ENCODE data around the gene GFER.

- TF ChIP-seq, protein P1, sequence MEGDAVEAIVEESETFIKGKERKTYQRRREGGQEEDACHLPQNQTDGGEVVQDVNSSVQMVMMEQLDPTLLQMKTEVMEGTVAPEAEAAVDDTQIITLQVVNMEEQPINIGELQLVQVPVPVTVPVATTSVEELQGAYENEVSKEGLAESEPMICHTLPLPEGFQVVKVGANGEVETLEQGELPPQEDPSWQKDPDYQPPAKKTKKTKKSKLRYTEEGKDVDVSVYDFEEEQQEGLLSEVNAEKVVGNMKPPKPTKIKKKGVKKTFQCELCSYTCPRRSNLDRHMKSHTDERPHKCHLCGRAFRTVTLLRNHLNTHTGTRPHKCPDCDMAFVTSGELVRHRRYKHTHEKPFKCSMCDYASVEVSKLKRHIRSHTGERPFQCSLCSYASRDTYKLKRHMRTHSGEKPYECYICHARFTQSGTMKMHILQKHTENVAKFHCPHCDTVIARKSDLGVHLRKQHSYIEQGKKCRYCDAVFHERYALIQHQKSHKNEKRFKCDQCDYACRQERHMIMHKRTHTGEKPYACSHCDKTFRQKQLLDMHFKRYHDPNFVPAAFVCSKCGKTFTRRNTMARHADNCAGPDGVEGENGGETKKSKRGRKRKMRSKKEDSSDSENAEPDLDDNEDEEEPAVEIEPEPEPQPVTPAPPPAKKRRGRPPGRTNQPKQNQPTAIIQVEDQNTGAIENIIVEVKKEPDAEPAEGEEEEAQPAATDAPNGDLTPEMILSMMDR (IDR thresholded peaks at IDR 0.05 in 2 of 3, conservative IDR thresholded peaks at IDR 0.05 in 1 of 3; ENCODE audit: control insufficient read depth in 2 of 3, extremely low read depth in 1 of 3, insufficient read depth in 1 of 3, low read depth in 3 of 3, low read length in 3 of 3), result no peak
- TF ChIP-seq SIN3A (IDR thresholded peaks at IDR 0.05; ENCODE audit: low read depth, low read length) (no peak), EP300 (IDR thresholded peaks at IDR 0.05; ENCODE audit: borderline replicate concordance in 1 of 2, control insufficient read depth in 1 of 2, low read depth in 2 of 2, low read length in 2 of 2) (no peak), ATF3 (IDR thresholded peaks at IDR 0.05; ENCODE audit: borderline replicate concordance, extremely low read depth, low read depth, low read length) (no peak), TCF12 (IDR thresholded peaks at IDR 0.05; ENCODE audit: low read depth, low read length) (no peak), ZNF274 (IDR thresholded peaks at IDR 0.05; ENCODE audit: insufficient read depth, insufficient read length) (no peak), BCLAF1 (IDR thresholded peaks at IDR 0.05) (no peak), RCOR1 (conservative IDR thresholded peaks at IDR 0.05; ENCODE audit: low read depth, low read length) (no peak), PAX5 (IDR thresholded peaks at IDR 0.05; ENCODE audit: borderline replicate concordance, low read depth, low read length) (no peak)
Observed at GRCh38 chr16:1998360-1998835, 14.4 kb downstream of the GFER start.
